Endothelial cell of umbilical vein (primary cell): ENCODE data around the gene SIRT5. TPM values are rescaled to one million over a fixed set of nuclear protein-coding genes. Genes with fewer than 3 reads are reported as not detected.
A peak's percentile ranks its signal among the peaks of the same experiment; 100 is the strongest.

ENCODE experiments used
- BruUV-seq: library from RNA; stranded (reverse); fragments of 400-500 nt; replicated peaks from 2 replicates; lab custom pipeline; 2021; lab: Mats Ljungman, UMichigan
- CTCF ChIA-PET: fragments of 300-600, 350-600 bp; sonication (Branson Sonifier 250); formaldehyde crosslinking; loops from one replicate; lab custom pipeline; 2021; ENCODE audit warnings: antibody characterized with exemption, inconsistent platforms; lab: Charles Lee
- POLR2A ChIA-PET: fragments of 300-600, 350-600 bp; sonication (Branson Sonifier 250); formaldehyde crosslinking; loops from one replicate; lab custom pipeline; 2021; ENCODE audit warnings: antibody characterized with exemption, inconsistent platforms; lab: Charles Lee
- DNase-seq: peaks from one replicate; pipeline ENCODE4 v3.0.0-alpha.2; 2011; ENCODE audit warnings: low read depth, low spot score
- FAIRE-seq: peaks from 2 replicates; lab custom pipeline; 2011; peaks lifted over from hg19 to GRCh38; lab: Jason Lieb, UNC
- H2AFZ ChIP-seq: 2 replicates; pipeline ENCODE4 v1.6.0; 2012; ENCODE audit warnings: low read depth, low read length, control low read depth, inconsistent platforms
- H3K27ac ChIP-seq: 2 replicates; pipeline ENCODE4 v1.5.1; 2011; ENCODE audit warnings: low read depth, mild to moderate bottlenecking, control low read depth, low read length, moderate library complexity; ENCODE audit not compliant: insufficient read depth
- H3K27me3 ChIP-seq, 2 experiments: 2 replicates each; pipeline versions ENCODE4 v1.6.0 to v1.6.1; 2011; ENCODE audit warnings: low read length in 2 of 2, mixed read lengths in 1 of 2; ENCODE audit not compliant: control insufficient read depth in 2 of 2, insufficient read depth in 2 of 2
- H3K36me3 ChIP-seq, 2 experiments: 2 replicates in 1 of 2; 3 replicates in 1 of 2; pipeline ENCODE4 v1.5.1; 2011; ENCODE audit warnings: low read length in 2 of 2, mild to moderate bottlenecking in 1 of 2, moderate library complexity in 1 of 2; ENCODE audit not compliant: control insufficient read depth in 2 of 2, insufficient read depth in 2 of 2; ENCODE audit errors: extremely low read depth in 1 of 2
- H3K4me1 ChIP-seq: 3 replicates; pipeline ENCODE4 v1.5.1; 2011; ENCODE audit warnings: mild to moderate bottlenecking, low read length; ENCODE audit not compliant: control insufficient read depth, insufficient read depth; ENCODE audit errors: extremely low read depth
- H3K4me2 ChIP-seq: 2 replicates; pipeline ENCODE4 v1.6.1; 2011; ENCODE audit warnings: low read length, control low read depth, mixed read lengths; ENCODE audit not compliant: insufficient read depth
- H3K4me3 ChIP-seq, 3 experiments: fragments of 200-600 bp in 1 of 3; sonication (generic), shearing (Covaris generic) in 1 of 3; replicated peaks in 1 of 3; 2 replicates each; pipeline ENCODE4 v1.5.1; 2011 to 2016; ENCODE audit warnings: control low read depth in 3 of 3, low read length in 3 of 3, mild to moderate bottlenecking in 2 of 3, inconsistent platforms in 1 of 3, low read depth in 1 of 3, moderate library complexity in 1 of 3; ENCODE audit not compliant: insufficient read depth in 1 of 3
- H3K79me2 ChIP-seq: 2 replicates; pipeline ENCODE4 v1.6.0; 2012; ENCODE audit warnings: low read length, inconsistent platforms; ENCODE audit not compliant: control insufficient read depth, insufficient read depth
- H3K9ac ChIP-seq: replicated peaks from 2 replicates; pipeline ENCODE3; 2011; ENCODE audit warnings: low read length, control low read depth; ENCODE audit not compliant: insufficient read depth; ENCODE audit errors: extremely low read depth
- H3K9me1 ChIP-seq: replicated peaks from 3 replicates; pipeline ENCODE4 v1.6.0; 2011; ENCODE audit warnings: mild to moderate bottlenecking, low read length; ENCODE audit not compliant: control insufficient read depth, insufficient read depth; ENCODE audit errors: extremely low read depth
- H3K9me3 ChIP-seq: replicated peaks from 2 replicates; pipeline ENCODE4 v1.5.1; 2012; ENCODE audit warnings: low read length, inconsistent platforms; ENCODE audit not compliant: control insufficient read depth, insufficient read depth
- H4K20me1 ChIP-seq: replicated peaks from 2 replicates; pipeline ENCODE3; 2011; ENCODE audit warnings: mild to moderate bottlenecking, low read length; ENCODE audit not compliant: control insufficient read depth, insufficient read depth; ENCODE audit errors: extremely low read depth
- CTCF ChIP-seq, 2 donors: IDR thresholded peaks; 1 replicate in 1 of 2; 2 replicates in 1 of 2; pipeline ENCODE4 v1.5.1; 2011; ENCODE audit warnings: low read length in 2 of 2, mild to moderate bottlenecking in 2 of 2, moderate library complexity in 2 of 2, control low read depth in 1 of 2, inconsistent platforms in 1 of 2, low read depth in 1 of 2; ENCODE audit not compliant: insufficient read depth in 1 of 2; ENCODE audit errors: extremely low read depth in 1 of 2
- EZH2 ChIP-seq: IDR thresholded peaks from 2 replicates; pipeline ENCODE4 v1.6.1; 2012; ENCODE audit warnings: borderline replicate concordance, low read depth, mild to moderate bottlenecking, moderate library complexity, low read length, inconsistent platforms; ENCODE audit not compliant: severe bottlenecking
- FOS ChIP-seq: IDR thresholded peaks from 2 replicates; pipeline ENCODE4 v1.6.1; 2011; ENCODE audit warnings: mild to moderate bottlenecking, low read length, moderate library complexity, borderline replicate concordance; ENCODE audit not compliant: insufficient read depth
- GATA2 ChIP-seq: IDR thresholded peaks from 2 replicates; pipeline ENCODE4 v1.7.0; 2011; ENCODE audit warnings: low read depth, mild to moderate bottlenecking, moderate library complexity, mixed read lengths, low read length; ENCODE audit not compliant: insufficient read length, insufficient read depth
- JUN ChIP-seq: IDR thresholded peaks from 2 replicates; pipeline ENCODE4 v1.6.1; 2011; ENCODE audit warnings: borderline replicate concordance, low read depth; ENCODE audit not compliant: insufficient read length, insufficient read depth
- MAX ChIP-seq: IDR thresholded peaks from 2 replicates; pipeline ENCODE4 v1.6.1; 2011; ENCODE audit not compliant: insufficient read depth, insufficient read length
- MYC ChIP-seq: IDR thresholded peaks from one replicate; pipeline ENCODE4 v1.6.1; 2011; ENCODE audit warnings: mild to moderate bottlenecking, low read depth, low read length
- POLR2A ChIP-seq: IDR thresholded peaks from 2 replicates; pipeline ENCODE4 v1.6.1; 2012; ENCODE audit warnings: low read depth, mild to moderate bottlenecking, control low read depth, low read length
- POLR2AphosphoS5 ChIP-seq: IDR thresholded peaks from 2 replicates; pipeline ENCODE4 v1.6.1; 2012; ENCODE audit warnings: low read depth, mild to moderate bottlenecking, control low read depth, low read length, moderate library complexity; ENCODE audit not compliant: insufficient read depth
- dilution Hi-C: fragments of 300-500 bp; cut with MboI; formaldehyde crosslinking; loops from one replicate; pipeline ENCODE4 v1.15.0; 2019; ENCODE audit warnings: low sequenced_read_pairs; ENCODE audit not compliant: extremely low pct_ligation_motif_present
- intact Hi-C: fragments of 100-400 bp; cut with micrococcal nuclease; formaldehyde crosslinking; loops from one replicate; pipeline ENCODE4 v1.10.0; 2022
- polyA plus RNA-seq, 4 experiments: library from polyadenylated mRNA; depleted of rRNA in 3 of 4; stranded (reverse) in 3 of 4; unstranded in 1 of 4; fragments of >200 nt; gene quantifications; 2 replicates each; pipeline versions ENCODE4 v1.2.1 to v1.2.3, GENCODE V29; 2011 to 2012; ENCODE audit warnings: missing spikeins in 1 of 4
- total RNA-seq: library from RNA; stranded (reverse); gene quantifications from 2 replicates; pipeline ENCODE4 v1.2.3, GENCODE V29; 2021

Gene SIRT5
- total and polyA plus RNA-seq, 2 donors (not counting 3 experiments of a cell fraction or from before 2014, with no cell fraction given): 4.7 to 7.2 TPM

- dilution Hi-C loops (no loop called here), intact Hi-C loops (no loop called here)
- ChIA-PET POLR2A (no interaction called here), CTCF (interaction anchor here (0.6 to 1.1 kb wide), 2 partner anchors 10 to 30 kb away, joined by 3 read pairs; no protein-coding TSS in a partner anchor)
- Histone ChIP-seq H3K4me1 (peaks cover 14% of the 10 kb centered on the region), H2AFZ (no peak overlapping the region), H3K36me3 (no peaks in the 10 kb centered on the region), H3K27me3 (no peaks in the 10 kb centered on the region), H3K27ac (no peak overlapping the region), H4K20me1 (peaks cover 3% of the 10 kb centered on the region), H3K4me2 (no peak overlapping the region), H3K9me1 (no peaks in the 10 kb centered on the region), H3K79me2 (peaks cover 9% of the 10 kb centered on the region), H3K9me3 (no peaks in the 10 kb centered on the region), H3K4me3 (no peak overlapping the region), H3K9ac (no peak overlapping the region)
- no peak for TF ChIP-seq EZH2
- no peak for TF ChIP-seq CTCF (IDR thresholded peaks at IDR 0.05; ENCODE audit: extremely low read depth in 1 of 2, insufficient read depth in 1 of 2, low read depth in 1 of 2, low read length in 2 of 2)
- no peak for TF ChIP-seq GATA2
- TF ChIP-seq JUN: no peak
- no peak for TF ChIP-seq MYC
- peak; percentile 42 for DNase-seq
- BruUV-seq: no TSS peak
- no peak for FAIRE-seq
These were observed 80.1 kb downstream of the SIRT5 start for GRCh38 chr6:13654496-13654895.

- Histone ChIP-seq H3K4me2 (no peak overlapping the region), H3K9ac (no peak overlapping the region), H3K27me3 (no peaks in the 10 kb centered on the region), H3K4me1 (peaks cover 14% of the 10 kb centered on the region), H2AFZ (no peak overlapping the region), H3K4me3 (no peak overlapping the region), H3K79me2 (peaks cover 18% of the 10 kb centered on the region), H4K20me1 (peaks cover 3% of the 10 kb centered on the region), H3K9me1 (no peaks in the 10 kb centered on the region), H3K27ac (no peak overlapping the region), H3K9me3 (no peaks in the 10 kb centered on the region), H3K36me3 (no peaks in the 10 kb centered on the region)
- intact Hi-C loops: no loop called here
- BruUV-seq: no TSS peak
- ChIA-PET POLR2A (no interaction called here), CTCF (interaction anchor here (0.9 kb wide), 1 partner anchor 16 kb away, joined by 3 read pairs; no protein-coding TSS in a partner anchor)
- no peak for FAIRE-seq
- no peak for TF ChIP-seq FOS
- TF ChIP-seq JUN: no peak
- no peak for TF ChIP-seq POLR2AphosphoS5
- TF ChIP-seq GATA2: no peak
- no peak for TF ChIP-seq EZH2
- TF ChIP-seq POLR2A: no peak
- TF ChIP-seq MYC: no peak
- no peak for TF ChIP-seq CTCF (IDR thresholded peaks at IDR 0.05; ENCODE audit: extremely low read depth in 1 of 2, insufficient read depth in 1 of 2, low read depth in 1 of 2, low read length in 2 of 2)
- TF ChIP-seq MAX: no peak
- no peak for DNase-seq
- dilution Hi-C loops: no loop called here
These were observed 81.3 kb downstream of the SIRT5 start for GRCh38 chr6:13655700-13656099.
